GM12874 (cell line): Measurements from ENCODE around the gene PPP4R4.

Experiments
- CTCF ChIP-seq: IDR thresholded peaks from 2 replicates; pipeline ENCODE4 v1.5.1; 2011; ENCODE audit warnings: low read depth, mild to moderate bottlenecking, control low read depth, low read length, moderate library complexity; ENCODE audit not compliant: insufficient read depth

The PPP4R4 gene

GRCh38 chr14:94213741-94214140 is 39.6 kb downstream of the PPP4R4 start:
- TF ChIP-seq CTCF = no peak

GRCh38 chr14:94217116-94217515 is 43.0 kb downstream of the PPP4R4 start:
- TF ChIP-seq CTCF = no peak

- no peak for TF ChIP-seq CTCF
Measured at GRCh38 chr14:94224040-94224439, 49.9 kb downstream of the PPP4R4 start.

- TF ChIP-seq CTCF = no peak
Measured at GRCh38 chr14:94225460-94226378, 51.6 kb downstream of the PPP4R4 start.

- no peak for TF ChIP-seq CTCF
Measured at GRCh38 chr14:94227029-94227428, 52.9 kb downstream of the PPP4R4 start.

GRCh38 chr14:94237046-94237445 is 62.9 kb downstream of the PPP4R4 start:
- TF ChIP-seq CTCF = no peak

- TF ChIP-seq CTCF = no peak
Measured at GRCh38 chr14:94237983-94238382, 63.9 kb downstream of the PPP4R4 start.
